ENCODE results near the gene RAB33B.

- no peak for TF ChIP-seq POLR2AphosphoS5 (IDR thresholded peaks at IDR 0.05; ENCODE audit: low read depth, low read length)
- TF ChIP-seq TAF1 (IDR thresholded peaks at IDR 0.05; ENCODE audit: borderline replicate concordance, insufficient read depth, low read length) = no peak
- TF ChIP-seq, protein P1, sequence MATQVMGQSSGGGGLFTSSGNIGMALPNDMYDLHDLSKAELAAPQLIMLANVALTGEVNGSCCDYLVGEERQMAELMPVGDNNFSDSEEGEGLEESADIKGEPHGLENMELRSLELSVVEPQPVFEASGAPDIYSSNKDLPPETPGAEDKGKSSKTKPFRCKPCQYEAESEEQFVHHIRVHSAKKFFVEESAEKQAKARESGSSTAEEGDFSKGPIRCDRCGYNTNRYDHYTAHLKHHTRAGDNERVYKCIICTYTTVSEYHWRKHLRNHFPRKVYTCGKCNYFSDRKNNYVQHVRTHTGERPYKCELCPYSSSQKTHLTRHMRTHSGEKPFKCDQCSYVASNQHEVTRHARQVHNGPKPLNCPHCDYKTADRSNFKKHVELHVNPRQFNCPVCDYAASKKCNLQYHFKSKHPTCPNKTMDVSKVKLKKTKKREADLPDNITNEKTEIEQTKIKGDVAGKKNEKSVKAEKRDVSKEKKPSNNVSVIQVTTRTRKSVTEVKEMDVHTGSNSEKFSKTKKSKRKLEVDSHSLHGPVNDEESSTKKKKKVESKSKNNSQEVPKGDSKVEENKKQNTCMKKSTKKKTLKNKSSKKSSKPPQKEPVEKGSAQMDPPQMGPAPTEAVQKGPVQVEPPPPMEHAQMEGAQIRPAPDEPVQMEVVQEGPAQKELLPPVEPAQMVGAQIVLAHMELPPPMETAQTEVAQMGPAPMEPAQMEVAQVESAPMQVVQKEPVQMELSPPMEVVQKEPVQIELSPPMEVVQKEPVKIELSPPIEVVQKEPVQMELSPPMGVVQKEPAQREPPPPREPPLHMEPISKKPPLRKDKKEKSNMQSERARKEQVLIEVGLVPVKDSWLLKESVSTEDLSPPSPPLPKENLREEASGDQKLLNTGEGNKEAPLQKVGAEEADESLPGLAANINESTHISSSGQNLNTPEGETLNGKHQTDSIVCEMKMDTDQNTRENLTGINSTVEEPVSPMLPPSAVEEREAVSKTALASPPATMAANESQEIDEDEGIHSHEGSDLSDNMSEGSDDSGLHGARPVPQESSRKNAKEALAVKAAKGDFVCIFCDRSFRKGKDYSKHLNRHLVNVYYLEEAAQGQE (IDR thresholded peaks at IDR 0.05; ENCODE audit: insufficient read depth in 1 of 2, low read depth in 2 of 2, low read length in 2 of 2) = no peak
These were observed 18.9 kb downstream of the RAB33B start for GRCh38 chr4:139472852-139473251.

Measured in PFSK-1 (cell line).